Hematopoietic multipotent progenitor cell treated with erythropoietin and hydrocortisone succinate and interleukin-3 and kit ligand, for 15 days (in vitro differentiated cells): ENCODE results near the gene OR4D11.

ENCODE experiments used
- DNase-seq: peaks from one replicate; pipeline ENCODE4 v3.0.0-alpha.2; 2015; ENCODE audit warnings: low spot score

The OR4D11 gene

DNA sequence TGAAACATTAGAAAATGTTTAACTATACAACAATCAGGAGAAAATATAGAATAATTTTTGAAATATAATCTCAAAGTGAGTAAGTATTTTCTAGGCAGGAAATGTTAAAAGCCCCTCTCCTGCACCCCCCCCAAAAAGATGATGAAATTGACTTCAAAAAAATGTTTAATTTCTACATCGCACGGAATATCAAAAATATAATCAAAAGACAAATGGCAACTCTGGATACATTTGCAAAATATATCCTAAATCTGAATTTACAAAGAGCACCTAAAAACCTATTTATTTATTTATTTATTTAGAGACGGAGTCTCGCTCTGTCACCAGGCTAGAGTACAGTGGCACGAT lies 44.9 kb downstream of the OR4D11 start:
- no peak for DNase-seq

GRCh38 chr11:59550368-59550841 lies 47.0 kb downstream of the OR4D11 start:
- DNase-seq = peak; percentile 70

DNA sequence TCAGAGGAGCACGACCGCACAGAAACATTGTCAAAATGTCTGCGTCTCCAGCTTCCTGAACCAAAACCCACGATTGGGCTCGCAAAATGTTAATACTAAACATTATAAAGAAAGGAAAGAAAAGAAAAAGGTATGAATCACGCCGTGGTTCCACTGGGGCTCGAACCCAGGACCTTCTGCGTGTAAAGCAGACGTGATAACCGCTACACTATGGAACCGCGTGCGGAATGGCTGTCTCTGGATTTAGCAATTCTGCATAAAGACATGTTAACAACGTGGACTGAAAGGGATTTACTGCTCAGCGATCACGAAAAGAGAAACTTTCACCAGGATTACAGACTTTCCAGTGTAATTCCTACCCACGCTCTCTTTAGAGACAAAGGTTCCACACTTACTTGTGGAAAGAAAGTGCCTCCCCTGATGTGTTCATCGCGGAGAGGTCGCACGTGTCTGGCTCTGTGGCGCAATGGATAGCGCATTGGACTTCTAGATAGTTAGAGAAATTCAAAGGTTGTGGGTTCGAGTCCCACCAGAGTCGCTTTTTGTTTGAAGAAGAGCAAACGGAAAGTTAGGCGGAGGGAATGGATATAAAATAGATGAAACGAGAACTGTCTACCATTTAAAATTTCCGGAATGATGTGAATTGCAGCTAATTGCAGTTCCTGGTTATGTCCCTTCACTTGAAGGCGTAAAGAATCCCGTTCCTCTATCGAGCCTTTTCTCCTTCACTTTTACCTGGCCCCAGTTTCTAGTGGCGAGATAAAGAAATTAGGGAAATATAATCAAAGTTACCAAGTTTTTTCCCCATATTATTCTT lies 47.7 kb downstream of the OR4D11 start:
- DNase-seq = peak; percentile 67

DNA sequence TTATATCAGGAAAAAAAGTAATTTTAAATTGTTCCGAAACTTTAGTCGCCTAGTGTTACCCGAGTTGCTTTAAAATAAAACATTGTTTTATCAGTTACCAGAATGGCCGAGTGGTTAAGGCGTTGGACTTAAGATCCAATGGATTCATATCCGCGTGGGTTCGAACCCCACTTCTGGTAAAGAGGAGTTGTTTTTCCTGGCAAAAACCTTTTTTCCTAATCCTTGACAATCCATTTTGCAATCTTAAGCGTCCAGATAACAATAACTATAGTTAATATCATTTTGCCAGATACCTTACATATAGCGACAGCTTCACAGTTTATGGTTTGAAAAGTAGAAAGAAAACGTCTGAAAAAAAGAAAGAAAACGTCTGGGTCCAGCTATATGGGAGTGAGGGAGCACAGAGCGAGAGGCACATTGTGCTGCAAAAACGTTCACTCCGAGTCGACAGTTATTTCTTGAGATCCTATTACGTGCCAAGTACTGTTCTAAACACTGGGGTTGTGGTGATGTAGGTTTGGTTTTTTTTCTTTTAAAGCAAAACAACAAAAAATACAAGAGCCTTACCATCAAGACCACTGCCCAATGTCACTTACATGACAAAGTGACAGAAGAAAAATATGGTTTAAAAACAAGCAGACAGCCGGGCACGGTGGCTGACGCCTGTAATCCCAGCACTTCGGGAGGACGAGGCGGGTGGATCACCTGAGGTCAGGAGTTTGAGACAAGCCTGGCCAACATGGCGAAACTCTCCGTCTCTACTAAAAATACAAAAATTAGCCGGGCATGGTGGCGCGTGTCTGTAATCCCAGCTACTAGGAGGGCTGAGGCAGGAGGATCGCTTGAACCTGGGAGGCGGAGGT lies 48.5 kb downstream of the OR4D11 start:
- DNase-seq = peak; percentile 35

DNA sequence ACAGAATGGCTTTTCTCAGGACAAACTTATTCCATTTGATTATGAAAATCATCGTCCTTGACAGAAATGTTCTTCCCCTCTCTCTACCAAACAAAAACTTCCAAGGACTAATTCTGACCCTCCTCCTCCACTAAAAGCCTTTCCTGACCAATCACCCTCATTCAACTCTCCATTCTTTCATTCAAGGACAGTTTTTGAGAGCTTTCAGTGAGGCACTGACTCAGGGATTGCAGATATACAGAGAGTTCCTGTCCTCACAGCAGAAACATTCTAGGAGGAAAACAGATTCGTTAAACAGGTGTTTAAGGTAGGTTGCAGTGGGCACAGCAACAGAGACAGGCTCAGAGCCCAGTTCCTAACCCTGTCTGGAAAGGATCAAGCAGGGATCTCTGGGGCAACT lies 49.5 kb downstream of the OR4D11 start:
- DNase-seq = no peak

- no peak for DNase-seq
These were observed 49.9 kb downstream of the OR4D11 start for GRCh38 chr11:59553323-59553722.
